Stimulated activated naive B cell treated with anti-CD40 and anti-IgM and Interleukin-4, amounts not matched to agents 10 μg/mL and 1 μg/mL and 100 μg/mL, for 72 hours (primary cell): ENCODE results near the gene IQCM.

ENCODE experiments used
- ATAC-seq, 2 donors: fragments of 150-1000 bp; cut with Tn5 transposase; replicated peaks; 2 replicates each; pipeline ENCODE4 v1.10.0; 2021; ENCODE audit warnings: moderate library complexity in 1 of 2
- DNase-seq: peaks from one replicate; pipeline ENCODE4 v3.0.0; 2021
- H3K27ac Mint-ChIP-seq: one replicate; pipeline ENCODE4 v1.8.0; 2022; ENCODE audit warnings: mild to moderate bottlenecking, mixed read lengths
- H3K27me3 Mint-ChIP-seq, 2 donors: one replicate each; pipeline ENCODE4 v1.8.0; 2022; ENCODE audit warnings: mixed read lengths in 2 of 2
- H3K36me3 Mint-ChIP-seq, 2 donors: one replicate each; pipeline ENCODE4 v1.8.0; 2022; ENCODE audit warnings: mixed read lengths in 2 of 2, mild to moderate bottlenecking in 1 of 2
- H3K4me1 Mint-ChIP-seq, 2 donors: one replicate each; pipeline ENCODE4 v1.8.0; 2022; ENCODE audit warnings: mixed read lengths in 2 of 2, mild to moderate bottlenecking in 1 of 2
- H3K4me3 Mint-ChIP-seq, 2 donors: one replicate each; pipeline ENCODE4 v1.8.0; 2022; ENCODE audit warnings: mild to moderate bottlenecking in 2 of 2, mixed read lengths in 2 of 2, moderate library complexity in 1 of 2
- H3K9me3 Mint-ChIP-seq, 2 donors: one replicate each; pipeline ENCODE4 v1.8.0; 2022; ENCODE audit warnings: mixed read lengths in 2 of 2, mild to moderate bottlenecking in 1 of 2

Gene IQCM

DNA sequence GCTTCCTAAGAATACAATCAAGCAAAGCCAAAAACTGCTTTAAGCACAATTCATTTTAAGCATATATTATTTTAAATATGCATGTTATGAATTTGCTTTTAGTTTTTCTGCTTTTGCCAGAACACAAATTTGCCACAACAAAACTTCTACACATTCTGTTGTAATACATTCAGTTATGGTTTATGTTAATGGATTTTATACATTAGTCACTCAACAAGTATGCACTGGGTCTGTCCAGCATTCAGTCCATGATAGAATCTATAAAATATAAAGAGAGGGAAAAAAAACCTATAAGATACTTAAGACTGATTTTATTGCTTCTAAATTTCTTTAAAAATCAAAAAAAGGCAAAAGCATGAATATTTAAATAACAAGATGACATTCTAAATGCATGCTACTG lies 22.2 kb downstream of the IQCM start:
- DNase-seq (no peak), ATAC-seq (no peak)
- H3K36me3 Mint-ChIP-seq: no peaks in the 10 kb centered on the region
- H3K4me3 Mint-ChIP-seq: no peak overlapping the region
- no peaks in the 10 kb centered on the region for H3K9me3 Mint-ChIP-seq
- H3K27me3 Mint-ChIP-seq: no peaks in the 10 kb centered on the region
- no peaks in the 10 kb centered on the region for H3K4me1 Mint-ChIP-seq
- no peak overlapping the region for H3K27ac Mint-ChIP-seq

DNA sequence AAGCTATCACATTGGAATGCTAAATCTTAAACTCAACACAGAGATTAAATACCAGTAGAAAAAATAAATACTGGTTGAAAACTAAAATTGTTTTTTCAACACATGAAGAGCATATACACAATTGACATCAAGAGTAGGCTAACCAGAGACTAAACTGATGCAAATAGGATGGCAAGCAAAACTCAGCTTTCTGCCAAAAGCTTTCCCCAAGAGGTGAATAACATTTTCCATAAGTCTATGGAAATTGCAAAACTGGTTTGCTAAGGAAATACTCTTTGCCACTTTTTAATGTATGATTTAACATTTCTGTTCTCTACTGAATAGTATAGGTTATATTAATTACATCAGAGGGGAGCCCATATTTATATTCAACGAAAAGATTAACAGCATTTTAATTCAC lies 23.8 kb downstream of the IQCM start:
- Mint-ChIP-seq H3K4me1 (no peaks in the 10 kb centered on the region), H3K9me3 (no peaks in the 10 kb centered on the region), H3K27me3 (no peaks in the 10 kb centered on the region), H3K27ac (no peak overlapping the region), H3K4me3 (no peak overlapping the region), H3K36me3 (no peaks in the 10 kb centered on the region)
- DNase-seq (no peak), ATAC-seq (no peak)

DNA sequence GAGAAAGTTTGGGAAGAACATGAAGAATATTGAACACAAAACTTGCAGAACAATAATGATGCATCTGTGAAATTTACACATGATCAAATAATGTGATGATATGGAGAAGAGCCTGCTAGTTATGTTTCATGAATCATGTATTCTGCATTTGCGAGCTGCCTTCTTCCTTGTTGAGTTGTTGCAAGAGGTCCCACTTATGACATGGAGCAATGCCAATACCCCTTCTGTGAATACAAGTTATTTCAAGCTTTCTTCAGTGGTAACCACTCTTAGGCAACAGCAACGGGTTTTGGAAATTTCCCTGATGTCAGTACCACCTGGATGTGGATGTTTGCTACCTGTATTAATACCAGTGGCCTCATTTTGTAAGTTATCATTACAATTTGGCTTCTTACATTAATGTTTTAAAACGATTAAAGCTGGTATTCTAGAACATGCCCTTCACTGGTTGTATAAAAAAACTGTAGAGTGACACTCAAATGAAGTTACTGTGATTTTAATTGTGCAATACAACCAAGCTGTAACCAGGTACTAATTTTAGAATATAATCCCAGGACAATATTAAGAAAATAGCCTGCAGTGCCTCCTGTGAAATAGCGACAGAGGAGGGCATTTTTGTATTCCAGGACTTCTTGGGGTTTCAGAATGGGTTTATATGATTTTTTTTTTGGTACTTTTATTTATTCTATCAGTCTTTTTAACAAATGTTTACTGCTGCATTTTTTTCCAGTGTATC lies 25.3 kb downstream of the IQCM start:
- H3K9me3 Mint-ChIP-seq: peaks cover 2 to 4% of the 10 kb centered on the region in 2 donors

GRCh38 chr4:149788300-149788699 lies 27.3 kb downstream of the IQCM start:
- no peak for DNase-seq
- peaks cover 3 to 4% of the 10 kb centered on the region in 2 donors for H3K9me3 Mint-ChIP-seq
- H3K27ac Mint-ChIP-seq: no peak overlapping the region
- H3K27me3 Mint-ChIP-seq: no peaks in the 10 kb centered on the region
- H3K4me1 Mint-ChIP-seq: no peaks in the 10 kb centered on the region
- H3K4me3 Mint-ChIP-seq: no peak overlapping the region
- no peak for ATAC-seq
- H3K36me3 Mint-ChIP-seq: no peaks in the 10 kb centered on the region

More for the DNA sequence above, 25.3 kb downstream of the IQCM start:
- Mint-ChIP-seq H3K4me3 (no peak overlapping the region), H3K4me1 (no peaks in the 10 kb centered on the region), H3K27me3 (no peaks in the 10 kb centered on the region), H3K27ac (no peak overlapping the region), H3K36me3 (no peaks in the 10 kb centered on the region)
- DNase-seq (no peak), ATAC-seq (no peak)

GRCh38 chr4:149785696-149786431 lies 29.8 kb downstream of the IQCM start:
- peaks cover 3 to 4% of the 10 kb centered on the region in 2 donors for H3K9me3 Mint-ChIP-seq
- H3K4me3 Mint-ChIP-seq: no peak overlapping the region
- ATAC-seq: no peak
- no peaks in the 10 kb centered on the region for H3K36me3 Mint-ChIP-seq
- no peak for DNase-seq
- no peak overlapping the region for H3K27ac Mint-ChIP-seq
- H3K4me1 Mint-ChIP-seq: no peaks in the 10 kb centered on the region
- H3K27me3 Mint-ChIP-seq: no peaks in the 10 kb centered on the region

- ATAC-seq: no peak
- Mint-ChIP-seq H3K27ac (no peak overlapping the region), H3K4me3 (no peak overlapping the region), H3K9me3 (peaks cover 3 to 4% of the 10 kb centered on the region in 2 donors), H3K36me3 (no peaks in the 10 kb centered on the region), H3K27me3 (no peaks in the 10 kb centered on the region), H3K4me1 (no peaks in the 10 kb centered on the region)
- no peak for DNase-seq
These were observed 31.6 kb downstream of the IQCM start for GRCh38 chr4:149784018-149784417.

DNA sequence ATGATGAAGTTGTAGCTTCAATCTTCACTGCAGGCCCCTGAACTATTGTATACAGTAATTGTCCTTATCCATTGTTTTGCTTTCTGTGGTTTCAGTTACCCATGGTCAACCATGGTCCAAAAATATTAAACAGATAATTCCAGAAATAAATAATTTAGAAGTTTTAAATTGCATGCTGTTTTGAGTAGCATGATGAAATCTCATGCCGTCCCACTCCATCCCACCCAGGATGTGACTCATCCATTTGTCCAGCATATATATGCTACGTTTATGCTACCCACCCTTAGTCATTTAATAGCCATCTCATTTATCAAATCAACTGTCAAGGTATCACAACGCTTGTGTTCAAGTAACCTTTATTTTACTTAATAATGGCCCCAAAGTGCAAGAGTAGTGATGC lies 34.5 kb downstream of the IQCM start:
- H3K27me3 Mint-ChIP-seq: no peaks in the 10 kb centered on the region
- DNase-seq: no peak
- no peak overlapping the region for H3K27ac Mint-ChIP-seq
- H3K4me1 Mint-ChIP-seq: no peaks in the 10 kb centered on the region
- ATAC-seq: no peak
- no peaks in the 10 kb centered on the region for H3K36me3 Mint-ChIP-seq
- H3K4me3 Mint-ChIP-seq: no peak overlapping the region
- peaks cover 2 to 3% of the 10 kb centered on the region in 2 donors for H3K9me3 Mint-ChIP-seq

- no peaks in the 10 kb centered on the region for H3K27me3 Mint-ChIP-seq
- no peak for ATAC-seq
- H3K4me3 Mint-ChIP-seq: no peak overlapping the region
- no peaks in the 10 kb centered on the region for H3K36me3 Mint-ChIP-seq
- H3K27ac Mint-ChIP-seq: no peak overlapping the region
- no peak for DNase-seq
- H3K9me3 Mint-ChIP-seq: peaks cover 0 to 3% of the 10 kb centered on the region in 2 donors
- H3K4me1 Mint-ChIP-seq: no peaks in the 10 kb centered on the region
These were observed 47.2 kb downstream of the IQCM start for GRCh38 chr4:149768477-149768876.

DNA sequence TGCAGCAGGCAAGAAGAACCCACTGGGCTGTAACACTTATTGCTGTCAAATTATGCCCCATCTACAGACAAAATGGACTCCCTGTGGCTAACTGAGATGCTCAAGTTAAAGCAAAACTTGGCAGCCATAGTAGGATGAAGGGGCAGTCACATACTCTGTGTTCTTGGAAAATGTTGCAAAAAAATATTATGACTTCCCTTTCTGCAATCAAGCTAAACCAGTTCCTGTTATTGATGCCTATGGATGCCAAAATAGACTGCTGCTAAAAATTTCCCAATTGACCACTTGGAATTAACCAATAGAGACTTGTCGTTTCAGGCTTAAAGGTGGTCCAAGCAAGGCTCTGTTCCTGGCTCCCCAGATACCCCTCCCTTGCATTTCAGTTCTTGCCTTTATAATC lies 49.5 kb downstream of the IQCM start:
- DNase-seq (no peak), ATAC-seq (no peak)
- Mint-ChIP-seq H3K4me3 (no peak overlapping the region), H3K4me1 (no peaks in the 10 kb centered on the region), H3K36me3 (no peaks in the 10 kb centered on the region), H3K27ac (no peak overlapping the region), H3K27me3 (no peaks in the 10 kb centered on the region), H3K9me3 (peaks cover 0 to 3% of the 10 kb centered on the region in 2 donors)

DNA sequence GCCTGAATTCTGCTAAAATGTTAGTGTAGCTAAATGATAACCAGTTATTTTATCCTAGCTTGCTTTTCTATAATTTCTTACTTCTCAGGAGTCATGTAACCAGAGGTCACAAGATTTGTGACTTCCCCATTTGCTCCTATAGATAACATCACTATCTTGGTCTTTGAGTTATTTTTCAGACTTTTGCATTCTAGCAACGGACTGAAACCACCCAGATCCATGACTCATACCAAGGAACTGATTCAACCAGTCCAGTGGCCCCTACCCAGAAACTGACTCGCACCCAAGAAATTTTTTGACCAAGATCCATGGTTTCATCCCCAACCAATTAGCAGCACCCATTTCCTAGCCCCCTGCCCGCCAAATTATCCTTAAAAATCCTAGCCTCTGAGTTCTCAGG lies 50.0 kb downstream of the IQCM start:
- H3K4me1 Mint-ChIP-seq: no peaks in the 10 kb centered on the region
- no peak overlapping the region for H3K4me3 Mint-ChIP-seq
- peaks cover 0 to 3% of the 10 kb centered on the region in 2 donors for H3K9me3 Mint-ChIP-seq
- DNase-seq: no peak
- no peak overlapping the region for H3K27ac Mint-ChIP-seq
- H3K27me3 Mint-ChIP-seq: no peaks in the 10 kb centered on the region
- no peak for ATAC-seq
- H3K36me3 Mint-ChIP-seq: no peaks in the 10 kb centered on the region

- no peaks in the 10 kb centered on the region for H3K27me3 Mint-ChIP-seq
- DNase-seq (no peak), ATAC-seq (no peak)
- no peaks in the 10 kb centered on the region for H3K9me3 Mint-ChIP-seq
- no peak overlapping the region for H3K4me3 Mint-ChIP-seq
- H3K36me3 Mint-ChIP-seq: no peaks in the 10 kb centered on the region
- no peaks in the 10 kb centered on the region for H3K4me1 Mint-ChIP-seq
- no peak overlapping the region for H3K27ac Mint-ChIP-seq
These were observed 59.7 kb downstream of the IQCM start for GRCh38 chr4:149755969-149756368.

DNA sequence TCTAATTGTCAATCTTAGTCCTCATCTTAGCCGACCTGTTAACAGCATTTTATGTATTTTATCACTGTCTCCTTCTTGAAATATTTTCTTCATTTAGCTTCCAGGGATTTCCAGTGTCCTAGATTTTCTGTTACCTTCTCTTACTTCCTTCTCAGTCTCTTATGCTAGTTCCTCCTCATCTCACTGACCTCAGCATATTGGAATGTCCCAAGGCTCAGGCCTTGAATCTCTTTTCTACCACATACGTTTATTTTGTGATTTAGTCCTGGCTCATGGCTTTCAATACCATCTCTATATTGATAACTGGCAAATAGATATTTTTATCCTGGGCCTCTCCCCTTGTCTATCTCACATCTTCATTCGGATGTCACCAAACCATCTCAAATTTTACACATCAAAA lies 61.1 kb downstream of the IQCM start:
- no peak for ATAC-seq
- Mint-ChIP-seq H3K9me3 (no peaks in the 10 kb centered on the region), H3K27me3 (no peaks in the 10 kb centered on the region), H3K4me3 (no peak overlapping the region), H3K36me3 (no peaks in the 10 kb centered on the region), H3K4me1 (no peaks in the 10 kb centered on the region), H3K27ac (no peak overlapping the region)
- no peak for DNase-seq

- Mint-ChIP-seq H3K27me3 (no peaks in the 10 kb centered on the region), H3K27ac (no peak overlapping the region), H3K9me3 (no peaks in the 10 kb centered on the region), H3K4me3 (no peak overlapping the region), H3K4me1 (no peaks in the 10 kb centered on the region), H3K36me3 (no peaks in the 10 kb centered on the region)
- ATAC-seq (no peak), DNase-seq (no peak)
These were observed 62.9 kb downstream of the IQCM start for GRCh38 chr4:149752729-149753128.

- H3K4me1 Mint-ChIP-seq: no peaks in the 10 kb centered on the region
- no peaks in the 10 kb centered on the region for H3K27me3 Mint-ChIP-seq
- H3K4me3 Mint-ChIP-seq: no peak overlapping the region
- DNase-seq (no peak), ATAC-seq (no peak)
- H3K27ac Mint-ChIP-seq: no peak overlapping the region
- H3K36me3 Mint-ChIP-seq: no peaks in the 10 kb centered on the region
- H3K9me3 Mint-ChIP-seq: no peaks in the 10 kb centered on the region
These were observed 64.5 kb downstream of the IQCM start for GRCh38 chr4:149751174-149751573.

GRCh38 chr4:149749784-149750183 lies 65.9 kb downstream of the IQCM start:
- Mint-ChIP-seq H3K4me3 (no peak overlapping the region), H3K36me3 (no peaks in the 10 kb centered on the region), H3K27ac (no peak overlapping the region), H3K9me3 (no peaks in the 10 kb centered on the region), H3K27me3 (no peaks in the 10 kb centered on the region), H3K4me1 (no peaks in the 10 kb centered on the region)
- DNase-seq: no peak
- ATAC-seq: no peak
